GM21723 (cell line): ENCODE results near the gene BPTF.
"Not testable (repeated sequence)": the region's sequence is repeated elsewhere in the genome, so short reads cannot be mapped to it uniquely, and the experiment has no call there.

Experiments
- ATAC-seq: cut with Tn5 transposase; IDR thresholded peaks from one replicate; pipeline ENCODE4 v1.9.1; 2021; ENCODE audit warnings: mild to moderate bottlenecking, moderate library complexity; ENCODE audit not compliant: unreplicated experiment

BPTF gene

DNA sequence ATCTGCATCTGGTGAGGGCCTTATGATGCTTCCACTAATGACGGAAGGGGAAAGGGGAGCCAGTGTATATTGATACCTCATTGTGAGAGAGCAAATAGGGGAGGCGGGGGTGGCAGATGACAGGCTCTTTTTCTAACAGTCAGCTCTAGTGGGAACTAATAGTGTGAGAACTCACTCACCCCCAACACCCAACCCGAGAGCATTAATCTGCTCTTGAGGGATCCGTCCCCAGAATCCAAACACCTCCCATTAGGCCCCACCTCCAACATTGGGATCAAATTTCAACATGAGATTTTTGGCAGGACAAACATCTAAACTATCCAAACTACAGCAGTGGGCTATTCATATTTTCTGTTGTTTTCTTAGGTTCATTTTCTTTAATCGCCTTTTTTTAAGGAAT is 54.4 kb downstream of the BPTF start:
- no peak for ATAC-seq

DNA sequence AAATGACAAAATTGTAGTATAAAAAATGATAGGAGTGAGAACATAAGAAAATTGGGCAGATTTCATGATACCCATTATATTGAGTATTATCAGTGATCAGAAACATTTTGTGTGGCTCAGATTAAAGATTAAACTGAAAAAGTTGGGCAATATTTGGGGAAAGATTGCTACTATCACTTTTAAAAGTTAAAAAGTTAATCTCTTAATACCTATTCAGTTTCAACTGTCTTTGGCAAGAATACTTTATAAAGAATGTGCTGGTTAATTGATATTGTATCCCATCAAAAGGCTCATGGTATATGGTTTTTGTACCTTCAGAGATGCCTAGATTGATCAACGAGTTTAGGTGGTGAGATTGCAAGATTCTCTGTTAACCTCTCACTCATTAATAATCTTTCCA is 55.8 kb downstream of the BPTF start:
- no peak for ATAC-seq

DNA sequence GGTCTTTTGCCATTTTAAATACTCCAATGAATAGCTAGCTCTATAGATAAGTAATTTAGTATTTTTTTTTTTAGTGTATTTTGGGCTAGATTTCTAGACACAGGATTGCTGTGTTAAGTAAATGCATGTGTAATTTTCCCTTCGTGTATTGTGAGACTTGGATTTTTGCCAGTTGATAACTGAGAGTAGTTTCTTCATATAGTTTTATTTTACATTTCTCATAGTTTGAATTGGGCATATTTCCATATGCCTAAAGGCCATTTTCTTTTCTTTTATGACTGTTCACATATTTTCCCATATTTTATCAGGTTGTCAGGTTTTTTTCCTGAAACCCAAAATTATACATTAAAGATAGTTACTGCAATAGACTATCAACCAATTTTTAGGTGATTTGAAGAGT is 59.4 kb downstream of the BPTF start:
- ATAC-seq, result no peak

GRCh38 chr17:67891481-67892119 is 66.3 kb downstream of the BPTF start:
- ATAC-seq, result no peak

- ATAC-seq, result no peak
These were observed 77.4 kb downstream of the BPTF start for GRCh38 chr17:67902511-67903231.

DNA sequence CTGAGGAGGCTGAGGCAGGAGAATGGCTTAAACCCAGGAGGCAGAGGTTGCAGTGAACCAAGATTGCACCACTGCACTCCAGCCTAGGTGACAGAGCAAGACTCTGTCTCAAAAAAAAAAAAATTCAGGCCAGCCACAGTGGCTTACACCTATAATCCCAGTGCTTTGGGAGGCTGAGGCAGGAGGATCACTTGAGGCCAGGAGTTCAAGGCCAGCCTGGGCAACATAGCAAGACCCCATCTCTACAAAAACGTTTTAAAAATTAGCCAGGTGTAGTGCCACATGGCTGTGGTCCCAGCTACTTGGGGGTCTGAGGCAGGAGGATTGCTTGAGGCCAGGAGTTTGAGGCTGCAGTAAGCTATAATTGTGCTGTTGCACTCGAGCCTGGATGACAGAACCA is 80.0 kb downstream of the BPTF start:
- not testable (repeated sequence) for ATAC-seq

DNA sequence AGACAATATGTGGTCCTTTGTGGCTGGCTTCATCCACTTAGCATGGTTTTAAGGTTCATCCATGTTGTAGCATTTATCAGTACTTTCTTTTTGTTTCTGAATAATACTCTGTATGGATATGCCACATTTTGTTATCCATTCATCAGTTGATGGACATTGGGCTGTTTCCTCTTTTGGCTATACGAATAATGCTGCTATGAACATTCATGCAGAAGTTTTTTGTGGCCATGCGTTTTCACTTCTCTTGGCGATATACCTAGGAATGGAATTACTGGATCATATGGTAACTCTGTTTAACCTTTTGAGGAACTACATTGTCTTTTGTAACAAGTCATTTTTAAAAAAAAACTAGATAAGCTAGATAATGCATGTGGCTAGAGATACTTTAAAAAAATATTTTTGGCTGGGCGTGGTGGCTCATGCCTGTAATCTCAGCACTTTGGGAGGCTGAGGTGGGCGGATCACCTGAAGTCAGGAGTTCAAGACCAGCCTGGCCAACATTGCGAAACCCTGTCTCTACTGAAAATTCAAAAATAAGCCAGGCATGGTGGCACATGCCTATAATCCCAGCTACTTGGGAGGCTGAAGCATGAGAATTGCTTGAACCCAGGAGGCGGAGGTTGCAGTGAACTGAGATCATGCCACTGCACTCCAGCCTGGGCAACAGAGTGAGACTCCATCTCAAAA is 85.0 kb downstream of the BPTF start:
- ATAC-seq, result not testable (repeated sequence)

- no peak for ATAC-seq
These were observed 85.9 kb downstream of the BPTF start for GRCh38 chr17:67911059-67911782.

DNA sequence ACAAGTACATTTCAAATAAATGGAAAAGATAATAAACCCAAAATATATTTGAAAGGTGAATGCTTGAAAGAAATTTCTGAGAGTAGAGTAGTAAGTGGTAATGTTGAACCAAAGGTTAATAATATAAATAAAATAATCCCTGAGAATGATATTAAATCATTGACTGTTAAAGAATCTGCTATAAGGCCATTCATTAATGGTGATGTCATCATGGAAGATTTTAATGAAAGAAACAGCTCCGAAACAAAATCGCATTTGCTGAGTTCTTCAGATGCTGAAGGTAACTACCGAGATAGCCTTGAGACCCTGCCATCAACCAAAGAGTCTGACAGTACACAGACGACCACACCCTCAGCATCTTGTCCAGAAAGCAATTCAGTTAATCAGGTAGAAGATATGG is 86.8 kb downstream of the BPTF start:
- ATAC-seq, result no peak

GRCh38 chr17:67912656-67913055 is 87.4 kb downstream of the BPTF start:
- ATAC-seq, result no peak

- no peak for ATAC-seq
These were observed 94.9 kb downstream of the BPTF start for GRCh38 chr17:67920212-67920611.

DNA sequence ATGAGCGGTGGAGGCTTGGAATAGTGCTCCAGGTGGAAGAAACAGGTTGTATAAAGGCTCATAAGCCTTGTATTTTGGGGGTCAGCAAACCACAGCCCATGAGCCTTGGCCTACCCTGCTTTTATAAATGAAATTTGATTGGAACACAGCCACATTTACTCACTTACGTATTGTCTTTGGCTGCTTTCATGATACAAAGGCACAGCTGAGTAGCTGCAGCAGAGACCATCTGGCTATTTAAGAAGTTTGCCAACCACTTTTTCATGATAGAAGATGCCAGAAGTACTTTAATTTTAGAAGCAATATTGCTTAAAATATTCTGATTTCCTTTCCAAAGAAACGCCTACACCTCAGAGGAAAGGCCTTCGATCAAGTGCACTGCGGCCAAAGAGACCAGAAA is 97.2 kb downstream of the BPTF start:
- no peak for ATAC-seq

DNA sequence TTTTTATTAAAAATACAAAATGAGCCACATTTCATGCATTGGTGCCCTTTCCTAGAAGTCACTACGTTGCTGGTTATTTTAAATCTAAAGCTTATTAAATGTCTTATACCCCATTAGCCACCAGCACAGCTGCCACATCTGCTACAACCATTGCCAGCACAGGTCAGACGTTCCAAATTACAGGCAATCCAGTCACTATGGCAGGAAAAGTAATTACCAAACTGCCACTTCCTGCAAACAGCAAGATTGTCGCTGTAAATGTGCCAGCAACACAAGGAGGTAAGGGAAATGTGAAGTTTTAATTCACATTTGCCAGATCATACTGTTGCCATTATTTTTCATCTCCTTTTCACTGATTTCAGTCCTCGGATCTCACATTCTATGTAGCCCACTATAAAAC is 103.5 kb downstream of the BPTF start:
- not testable (repeated sequence) for ATAC-seq

- ATAC-seq, result no peak
These were observed 105.9 kb downstream of the BPTF start for GRCh38 chr17:67931227-67931626.

GRCh38 chr17:67942810-67943209 is 117.5 kb downstream of the BPTF start:
- ATAC-seq, result no peak

DNA sequence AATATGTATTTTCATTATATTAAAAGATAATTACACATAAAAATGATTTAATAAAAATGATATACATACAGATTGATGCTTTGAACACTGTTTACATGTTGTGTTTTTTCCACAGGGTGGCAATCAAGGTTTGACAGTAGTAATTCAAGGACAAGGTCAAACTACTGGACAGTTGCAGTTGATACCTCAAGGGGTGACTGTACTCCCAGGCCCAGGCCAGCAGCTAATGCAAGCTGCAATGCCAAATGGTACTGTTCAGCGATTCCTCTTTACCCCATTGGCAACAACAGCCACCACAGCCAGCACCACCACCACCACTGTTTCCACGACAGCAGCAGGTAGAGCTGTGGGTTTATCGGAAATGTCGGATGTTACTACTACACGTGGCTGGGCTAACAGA is 118.7 kb downstream of the BPTF start:
- ATAC-seq, result no peak

DNA sequence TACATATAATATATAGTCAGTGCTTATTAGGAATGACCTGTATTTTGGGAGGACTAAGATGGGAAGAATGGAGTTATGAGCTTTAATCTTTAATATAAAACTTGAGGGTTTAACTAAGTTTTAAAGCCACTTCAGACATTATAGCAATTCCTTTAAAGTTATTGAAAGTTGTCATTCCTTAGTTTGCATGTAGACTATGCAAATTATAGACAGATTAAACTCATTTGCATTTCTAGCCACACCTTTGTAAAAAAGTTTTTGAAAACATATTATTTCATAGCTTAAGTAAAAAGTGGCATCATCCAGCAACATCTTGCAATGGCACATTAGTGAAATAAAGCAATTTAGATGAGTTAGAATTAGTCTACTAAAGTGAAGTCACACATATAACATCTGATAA is 121.2 kb downstream of the BPTF start:
- no peak for ATAC-seq

DNA sequence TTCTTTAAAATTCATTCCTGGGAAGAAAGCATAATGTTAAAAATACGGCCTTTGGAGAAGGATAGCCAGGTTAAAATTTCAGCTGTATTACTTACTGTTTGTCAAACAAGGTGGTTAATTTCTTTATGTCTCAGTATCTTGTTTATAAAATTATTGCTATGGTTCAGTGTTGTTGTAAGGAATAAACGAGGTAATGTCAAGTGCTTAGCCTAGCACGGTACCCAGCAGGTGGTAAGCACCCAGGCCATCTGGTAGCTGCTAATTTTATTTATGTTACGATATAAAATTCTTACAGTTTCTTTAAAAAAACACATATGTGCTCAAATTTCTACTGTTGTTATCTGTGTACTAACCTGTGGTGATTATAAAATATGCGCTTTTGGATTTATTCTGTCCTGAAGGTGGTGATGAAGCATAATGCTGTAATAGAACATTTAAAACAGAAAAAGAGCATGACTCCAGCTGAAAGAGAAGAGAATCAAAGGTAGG is 122.1 kb downstream of the BPTF start:
- ATAC-seq, result no peak

GRCh38 chr17:67950945-67951344 is 125.6 kb downstream of the BPTF start:
- ATAC-seq, result no peak

DNA sequence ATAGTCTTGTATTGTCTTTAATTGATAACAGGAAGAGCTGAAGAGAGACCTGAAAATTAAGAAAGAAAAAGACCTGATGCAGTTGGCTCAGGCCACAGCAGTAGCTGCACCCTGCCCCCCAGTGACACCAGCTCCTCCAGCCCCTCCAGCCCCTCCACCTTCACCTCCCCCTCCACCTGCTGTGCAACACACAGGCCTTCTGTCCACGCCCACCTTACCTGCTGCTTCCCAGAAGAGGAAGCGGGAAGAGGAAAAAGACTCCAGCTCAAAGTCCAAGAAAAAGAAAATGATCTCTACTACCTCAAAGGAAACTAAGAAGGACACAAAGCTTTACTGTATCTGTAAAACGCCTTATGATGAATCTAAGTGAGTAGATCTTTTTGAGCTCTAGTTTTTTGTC is 134.2 kb downstream of the BPTF start:
- no peak for ATAC-seq

DNA sequence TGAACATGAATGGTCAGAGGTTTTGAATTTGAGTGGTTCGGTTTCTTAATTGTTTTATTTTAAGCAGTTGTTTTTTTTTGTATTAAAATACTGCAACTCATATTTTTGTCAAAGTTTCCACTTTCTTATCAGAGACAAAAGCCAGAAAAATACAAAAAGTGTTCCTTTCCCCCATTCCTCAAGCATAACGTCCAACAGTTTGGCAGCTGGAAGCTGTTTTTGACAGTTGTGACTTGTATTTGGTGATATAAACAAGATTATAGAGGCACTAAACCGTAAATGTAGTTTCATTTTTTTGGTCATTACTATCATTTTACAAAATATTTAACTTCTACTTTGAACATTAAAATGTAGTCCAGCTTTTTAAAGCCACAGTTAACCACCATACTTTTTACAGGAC is 135.0 kb downstream of the BPTF start:
- not testable (repeated sequence) for ATAC-seq
